Peyer's patch (tissue), 4 donors: ENCODE data around the gene RAPGEF5.

ENCODE experiments used
- CTCF ChIP-seq, 6 experiments: fragments of 450-650 bp in 4 of 6; fragments of 200-600 bp in 2 of 6; sonication (generic) in 1 of 6; IDR thresholded peaks; one replicate each; pipeline ENCODE4 v1.5.1; 2017 to 2019; ENCODE audit warnings: antibody characterized with exemption in 6 of 6, mild to moderate bottlenecking in 3 of 6, moderate library complexity in 1 of 6
- POLR2A ChIP-seq, 2 donors: fragments of 450-650 bp; IDR thresholded peaks; one replicate each; pipeline ENCODE4 v1.5.1; 2017; ENCODE audit warnings: antibody characterized with exemption in 2 of 2, mild to moderate bottlenecking in 2 of 2, moderate library complexity in 2 of 2

GRCh38 chr7:22386206-22386858 lies 29.4 kb upstream of the RAPGEF5 start:
- TF ChIP-seq POLR2A (IDR thresholded peaks at IDR 0.05) (no peak), CTCF (IDR thresholded peaks at IDR 0.05) (no peak)
